ENCODE measurements around the gene ENDOV.

DNA sequence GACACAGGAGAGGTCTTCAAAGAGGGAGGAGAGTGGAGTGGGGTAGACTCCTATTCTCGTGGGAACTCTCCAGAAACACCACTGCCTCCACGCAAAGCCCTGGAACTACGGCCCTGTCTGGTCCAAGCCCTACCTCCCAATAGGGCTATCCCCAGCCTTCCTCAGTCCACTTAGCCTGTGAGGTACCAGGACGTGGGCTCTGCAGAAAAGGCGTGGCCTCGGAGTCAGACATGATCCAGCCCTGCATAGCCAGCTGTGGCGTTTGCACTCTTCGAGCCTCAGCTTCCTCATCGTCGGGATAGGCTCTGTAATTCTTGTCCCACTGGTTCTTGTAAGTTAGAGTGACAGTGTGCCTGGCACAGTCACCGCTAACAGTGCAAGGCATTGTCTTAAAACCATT is 13.8 kb downstream of the ENDOV start:
- no peak for TF ChIP-seq CTCF (conservative IDR thresholded peaks at IDR 0.05 in 1 of 2, IDR thresholded peaks at IDR 0.05 in 1 of 2; ENCODE audit: low read depth in 1 of 2, low read length in 2 of 2)
- TF ChIP-seq EZH2 (IDR thresholded peaks at IDR 0.05; ENCODE audit: low read length, missing control alignments): no peak

All from fibroblast of lung (primary cell).